ENCODE results near the gene NPS.

- TF ChIP-seq CTCF (IDR thresholded peaks at IDR 0.05; ENCODE audit: insufficient read depth, low read length, poor library complexity, severe bottlenecking) (no peak), EZH2phosphoT487 (conservative IDR thresholded peaks at IDR 0.05; ENCODE audit: low read length) (no peak)
Measured at GRCh38 chr10:127532659-127533058, 16.4 kb upstream of the NPS start.
